T-helper 2 cell (primary cell): ENCODE data around the gene CFAP46.

Source experiments
- DNase-seq, 5 experiments: peaks; one replicate each; pipeline versions ENCODE4 v3.0.0 to v3.0.0-alpha.2; 2012 to 2022
- total RNA-seq, 2 donors: gene quantifications; one replicate each; lab custom pipeline; 2026; lab: John Stamatoyannopoulos, UW

The CFAP46 gene
- total RNA-seq = 0 reads per million in 2 donors

- peak in 1 of 5 experiments; percentile 31 for DNase-seq
Measured at GRCh38 chr10:132942101-132943057, at the start of gene CFAP46. Gene CFAP46 (minus strand): TSS chr10:132942570. CDS start chr10:132942484, 86 bp downstream.

- DNase-seq = no peak
Measured at GRCh38 chr10:132991706-132992432, 49.5 kb upstream of the CFAP46 start.

DNA sequence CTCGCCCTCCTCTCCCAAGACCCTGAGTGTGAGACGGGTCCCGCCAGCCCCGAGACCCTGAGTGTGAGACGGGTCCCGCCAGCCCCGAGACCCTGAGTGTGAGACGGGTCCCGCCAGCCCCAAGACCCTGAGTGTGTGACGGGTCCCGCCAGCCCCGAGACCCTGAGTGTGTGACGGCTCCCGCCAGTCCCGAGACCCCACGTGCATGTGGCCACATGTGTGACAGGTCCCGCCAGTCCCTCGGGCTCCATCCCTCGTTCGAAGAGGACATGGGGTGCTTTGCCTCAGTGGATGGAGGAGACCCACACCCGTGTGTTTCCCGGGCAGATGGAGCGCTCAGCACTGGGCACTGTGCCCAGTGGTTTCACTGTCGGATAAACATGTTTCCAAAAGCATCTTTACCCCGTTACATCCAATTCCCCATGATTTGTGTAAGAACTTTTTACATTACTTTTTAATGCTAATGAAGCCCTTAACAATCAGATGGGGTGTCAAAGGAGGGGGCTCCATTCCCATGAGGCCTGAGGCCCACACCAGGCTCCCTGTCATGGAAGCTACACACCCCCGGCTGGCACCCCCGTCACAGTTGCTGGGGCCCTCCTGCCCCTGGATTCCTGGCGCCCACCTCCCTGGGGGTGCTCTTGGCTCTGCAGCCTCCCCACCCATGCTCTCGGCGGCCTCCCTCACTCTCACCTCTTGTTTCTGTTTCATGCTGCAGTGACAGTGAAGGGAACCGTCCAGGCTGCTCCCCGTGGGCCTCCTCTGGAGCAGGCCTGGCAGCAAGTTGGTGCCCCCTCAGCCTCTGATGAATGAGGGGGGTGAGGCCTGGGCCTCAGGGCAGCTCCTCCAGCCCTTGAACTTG lies 48.5 kb upstream of the CFAP46 start:
- DNase-seq = no peak

DNA sequence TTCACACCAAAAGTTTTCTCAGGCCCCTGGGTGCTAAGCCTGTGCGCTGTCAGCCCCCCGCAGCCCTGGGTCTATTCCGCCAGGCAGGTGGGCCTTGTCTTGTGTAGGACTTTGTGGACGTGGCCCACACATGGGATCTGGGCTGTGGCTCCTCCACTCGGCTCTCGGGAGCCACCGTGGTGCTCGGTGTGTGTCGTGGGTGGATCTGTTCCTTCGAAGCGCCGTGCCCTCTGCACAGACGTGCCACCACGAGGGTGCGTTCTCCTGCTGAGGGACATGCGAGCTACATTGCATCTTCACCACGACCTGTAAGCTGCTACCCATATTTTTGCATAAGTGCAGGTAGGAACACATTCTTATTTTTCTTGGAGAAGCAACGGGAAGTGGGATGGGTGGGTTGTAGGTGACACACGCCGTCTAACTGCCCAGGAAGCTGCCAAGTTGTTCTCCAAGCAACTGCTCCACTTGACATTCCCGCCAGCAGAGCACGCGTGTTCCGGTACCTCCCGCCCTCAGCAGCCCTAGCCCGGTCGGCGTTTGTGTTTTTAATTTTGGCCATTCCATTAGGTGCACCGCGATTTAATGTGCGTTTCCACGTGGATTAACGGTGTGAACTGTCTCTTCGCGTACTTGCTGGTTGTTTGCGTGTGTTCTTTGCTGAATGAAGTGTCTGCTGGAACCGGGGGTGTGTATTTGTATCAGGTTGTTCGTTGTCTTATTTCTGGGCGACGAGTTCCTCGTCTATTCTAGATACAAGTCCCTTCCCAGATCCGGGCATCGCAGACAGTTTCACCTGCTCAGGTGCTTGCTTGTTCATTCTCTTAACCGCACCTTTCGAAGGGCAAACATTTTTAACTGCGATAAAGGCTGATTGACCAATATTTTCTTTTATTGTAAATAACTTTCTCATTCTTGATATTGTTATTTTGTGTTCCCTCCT lies 47.4 kb upstream of the CFAP46 start:
- DNase-seq = no peak

DNA sequence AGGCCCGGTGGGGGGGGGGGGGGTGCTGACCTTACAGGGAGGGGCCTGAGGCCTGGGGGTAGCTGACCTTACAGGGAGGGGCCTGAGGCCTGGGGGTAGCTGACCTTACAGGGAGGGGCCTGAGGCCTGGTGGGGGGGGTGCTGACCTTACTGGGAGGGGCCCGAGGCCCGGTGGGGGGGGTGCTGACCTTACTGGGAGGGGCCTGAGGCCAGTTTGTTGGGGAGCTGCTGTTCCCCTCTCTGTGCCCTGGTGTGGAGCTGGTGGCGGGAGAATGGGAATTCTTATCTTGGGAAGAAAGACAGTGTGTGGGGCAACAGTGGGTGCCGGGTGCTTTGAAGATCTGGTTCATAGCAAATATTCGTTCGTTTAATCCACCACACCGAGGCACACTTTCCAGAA lies 46.6 kb upstream of the CFAP46 start:
- DNase-seq = no peak

GRCh38 chr10:132987671-132988571 lies 45.6 kb upstream of the CFAP46 start:
- DNase-seq = no peak

GRCh38 chr10:132986978-132987377 lies 44.6 kb upstream of the CFAP46 start:
- DNase-seq = no peak

DNA sequence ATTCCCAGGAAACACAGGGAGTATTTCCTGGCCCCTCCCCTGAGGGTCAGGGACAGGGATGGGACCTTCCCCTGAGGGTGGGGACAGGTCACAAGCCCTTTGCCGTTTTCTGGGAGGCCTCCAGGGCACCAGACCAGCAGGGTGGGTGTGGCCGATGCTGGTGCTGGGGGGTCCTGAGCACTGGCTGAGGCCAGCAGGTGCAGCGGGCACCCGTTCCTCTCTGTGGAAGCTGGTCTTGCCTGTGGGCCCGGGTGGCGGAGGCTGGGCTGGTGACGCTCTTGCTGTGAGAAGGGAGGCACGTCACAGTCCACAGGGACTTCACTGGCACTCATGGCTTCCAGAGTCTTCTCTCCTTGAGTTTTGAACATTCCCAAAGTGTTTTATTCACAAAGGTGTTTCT lies 44.2 kb upstream of the CFAP46 start:
- no peak for DNase-seq

GRCh38 chr10:132986076-132986475 lies 43.7 kb upstream of the CFAP46 start:
- no peak for DNase-seq

DNA sequence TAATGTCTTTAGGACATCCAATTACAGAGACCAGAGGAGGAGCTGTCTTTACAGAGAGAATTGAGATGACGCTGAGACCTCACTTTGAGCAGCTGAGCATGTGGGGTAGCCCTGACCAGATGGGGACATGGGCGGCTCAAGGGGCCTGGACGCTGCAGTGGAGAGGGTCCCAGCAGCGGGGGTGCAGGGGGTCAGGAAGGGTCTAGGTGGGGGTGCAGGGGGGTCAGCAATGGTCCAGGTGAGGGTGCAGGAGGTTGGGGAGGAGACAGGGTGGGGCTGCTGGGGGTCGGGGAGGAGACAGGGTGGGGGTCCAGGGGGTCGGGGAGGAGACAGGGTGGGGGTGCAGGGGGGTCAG lies 43.2 kb upstream of the CFAP46 start:
- no peak for DNase-seq

DNA sequence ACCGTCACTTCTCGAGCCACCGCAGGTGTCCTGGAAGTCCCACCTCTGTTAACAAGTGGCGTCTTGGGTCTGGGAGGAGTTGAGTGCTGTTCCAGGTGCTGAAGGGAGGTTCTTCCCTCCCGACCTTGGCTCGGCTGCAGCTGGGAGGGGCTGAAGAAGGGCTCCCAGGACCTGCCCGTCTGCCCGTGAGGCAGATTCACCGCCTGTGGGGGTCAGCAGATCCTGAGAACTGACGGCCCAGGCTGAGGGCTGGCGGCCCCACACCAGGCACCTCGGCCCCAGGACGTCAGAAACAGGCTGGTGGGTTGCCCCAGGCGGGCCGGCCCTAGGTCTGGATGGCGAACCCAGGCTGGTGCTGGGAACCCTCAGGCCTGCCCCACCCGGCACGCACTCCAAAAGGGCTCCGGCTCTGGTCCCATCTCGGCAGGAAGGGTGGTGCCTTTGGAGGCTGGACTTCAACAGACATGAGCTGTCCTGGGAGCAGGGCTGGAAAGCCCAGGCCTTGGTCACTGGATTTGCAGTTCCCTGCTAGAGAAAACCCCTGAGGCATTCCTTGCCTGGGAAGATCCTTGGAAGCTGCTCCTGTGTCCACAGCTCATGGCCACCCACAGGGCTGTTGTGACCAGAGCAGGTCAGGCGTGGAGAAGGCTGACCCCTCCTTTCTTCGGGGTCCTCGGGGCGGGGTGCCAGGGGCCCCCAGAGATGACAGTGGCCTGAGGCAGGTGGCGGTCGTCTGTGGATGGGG lies 42.6 kb upstream of the CFAP46 start:
- DNase-seq = no peak

DNA sequence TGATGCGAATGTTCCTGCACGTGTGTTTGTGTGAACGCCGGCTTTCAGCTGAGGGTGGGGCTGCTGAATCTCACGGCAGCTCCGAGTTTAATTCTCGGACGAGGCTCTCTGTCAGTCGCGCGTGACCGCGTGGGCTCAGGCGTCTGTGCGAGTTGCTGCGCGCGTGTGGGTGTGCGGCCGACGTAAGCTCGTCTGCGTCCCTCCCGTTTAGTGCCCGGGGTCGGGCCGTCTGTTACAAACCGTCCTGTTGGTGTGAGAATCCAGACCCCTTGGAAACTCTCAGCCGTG lies 41.6 kb upstream of the CFAP46 start:
- no peak for DNase-seq

DNA sequence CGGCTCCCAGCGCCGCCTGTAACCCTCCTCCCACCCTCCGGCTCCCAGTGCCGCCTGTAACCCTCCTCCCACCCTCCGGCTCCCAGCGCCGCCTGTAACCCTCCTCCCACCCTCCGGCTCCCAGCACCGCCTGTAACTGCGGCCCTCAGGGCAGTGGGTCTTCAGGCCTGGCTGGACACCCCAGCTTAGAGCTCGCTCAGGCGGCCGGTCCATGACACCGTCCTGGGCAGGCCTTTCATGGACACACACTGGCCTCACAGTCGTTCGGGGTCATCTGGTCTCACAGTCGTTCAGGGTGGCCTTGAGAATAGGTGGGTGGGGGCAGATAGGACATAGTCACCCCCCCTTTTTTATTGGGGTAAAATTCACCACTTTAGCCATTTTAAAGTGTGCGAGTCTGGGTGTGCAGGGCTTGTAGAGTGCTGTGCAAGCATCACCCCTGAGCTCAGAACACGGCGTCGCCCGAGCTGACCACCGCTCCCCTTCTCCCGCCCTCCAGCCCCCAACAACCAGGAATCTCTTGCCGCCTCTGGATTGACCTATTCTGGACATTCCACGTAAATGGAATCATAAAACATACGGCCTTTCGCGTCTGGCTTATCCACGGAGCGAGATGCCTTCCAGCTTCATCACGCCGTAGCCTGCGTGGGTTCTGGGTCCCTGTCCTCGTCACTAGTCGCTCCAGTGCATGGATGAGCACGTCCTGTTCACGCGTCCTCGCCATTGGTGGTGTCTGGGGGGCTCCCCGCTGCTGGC lies 41.1 kb upstream of the CFAP46 start:
- no peak for DNase-seq

DNA sequence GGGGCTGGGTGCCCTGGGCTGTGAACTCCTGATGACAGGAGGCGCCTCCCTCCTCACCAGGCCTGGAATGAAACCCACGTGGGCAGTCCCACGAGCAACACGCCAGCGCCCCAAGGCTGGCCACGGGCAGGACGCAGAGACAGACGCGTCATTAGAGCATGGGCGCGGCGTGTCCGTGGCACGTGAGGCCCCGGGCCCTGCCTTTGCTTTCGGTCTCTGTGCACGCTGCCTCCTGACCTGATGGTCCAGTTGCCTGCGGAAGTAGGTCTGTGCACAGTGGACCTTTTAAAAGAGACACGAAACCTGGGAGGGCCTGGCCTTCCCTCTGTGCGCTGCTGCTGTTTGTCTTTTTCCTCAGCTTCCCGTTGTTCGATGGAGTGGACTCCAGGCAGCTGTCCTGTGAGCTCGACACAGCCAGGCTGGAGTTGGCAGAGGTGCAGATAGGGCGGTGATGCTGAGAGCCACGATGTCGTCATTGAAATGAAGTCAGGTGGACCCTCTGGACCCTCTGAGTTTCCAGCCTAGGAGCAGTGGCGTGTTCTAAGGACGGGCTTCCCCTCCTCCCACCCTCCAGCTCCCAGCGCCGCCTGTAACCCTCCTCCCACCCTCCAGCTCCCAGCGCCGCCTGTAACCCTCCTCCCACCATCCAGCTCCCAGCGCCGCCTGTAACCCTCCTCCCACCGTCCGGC lies 40.1 kb upstream of the CFAP46 start:
- DNase-seq = no peak

- DNase-seq = no peak
Measured at GRCh38 chr10:132981746-132982145, 39.4 kb upstream of the CFAP46 start.

GRCh38 chr10:132981173-132981555 lies 38.8 kb upstream of the CFAP46 start:
- no peak for DNase-seq

DNA sequence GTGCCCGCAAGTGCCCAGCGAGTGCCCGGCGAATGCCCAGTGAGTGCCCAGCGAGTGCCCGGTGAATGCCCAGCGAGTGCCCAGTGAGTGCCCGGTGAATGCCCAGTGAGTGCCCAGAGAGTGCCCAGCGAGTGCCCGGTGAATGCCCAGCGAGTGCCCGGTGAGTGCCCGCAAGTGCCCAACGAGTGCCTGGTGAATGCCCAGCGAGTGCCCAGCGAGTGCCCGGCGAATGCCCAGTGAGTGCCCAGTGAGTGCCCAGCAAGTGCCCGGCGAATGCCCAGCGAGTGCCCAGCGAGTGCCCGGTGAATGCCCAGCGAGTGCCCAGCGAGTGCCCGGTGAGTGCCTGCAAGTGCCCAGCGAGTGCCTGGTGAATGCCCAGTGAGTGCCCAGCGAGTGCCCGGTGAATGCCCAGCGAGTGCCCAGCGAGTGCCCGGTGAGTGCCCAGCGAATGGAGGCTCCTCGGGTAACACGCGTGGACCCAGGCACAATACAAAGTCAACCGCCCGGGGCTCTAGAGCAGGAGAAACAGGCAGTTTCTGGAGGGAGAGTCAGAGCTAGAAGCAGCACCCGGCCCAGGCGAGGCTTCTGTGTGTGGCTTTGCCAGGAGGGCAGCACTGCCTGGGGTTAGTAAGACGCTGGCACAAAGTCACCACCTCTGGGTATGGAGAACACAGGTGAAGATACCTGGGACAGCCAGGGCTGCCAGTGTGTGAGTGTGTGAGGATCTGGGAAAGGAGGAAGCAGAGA lies 38.2 kb upstream of the CFAP46 start:
- DNase-seq = no peak
